GM23338 (cell line): ENCODE measurements around the gene CDH20. TPM values are rescaled to one million over a fixed set of nuclear protein-coding genes. Genes with fewer than 3 reads are reported as not detected.
A peak's percentile ranks its signal among the peaks of the same experiment; 100 is the strongest.

Experiments used
- ATAC-seq: fragments of 200-7000 bp; cut with Tn5 transposase; 3 replicates; pipeline ENCODE4 v1.9.1; 2020
- DNase-seq: peaks from one replicate; pipeline ENCODE4 v3.0.0-alpha.2; 2015; ENCODE audit warnings: low spot score
- H2AFZ ChIP-seq: fragments of 200-600 bp; sonication (generic); 2 replicates; pipeline ENCODE4 v1.8.0; 2016; ENCODE audit warnings: antibody characterized with exemption, mild to moderate bottlenecking, moderate library complexity
- H3F3A ChIP-seq: fragments of 200-600 bp; sonication (generic); replicated peaks from 2 replicates; pipeline ENCODE4 v1.8.0; 2017; ENCODE audit warnings: antibody characterized with exemption, mixed run types, low read depth
- H3K27ac ChIP-seq: fragments of 200-600 bp; sonication (generic); 2 replicates; pipeline ENCODE4 v1.6.1; 2016; ENCODE audit warnings: low read depth
- H3K27me3 ChIP-seq: fragments of 200-600 bp; sonication (generic); 2 replicates; pipeline ENCODE4 v1.8.0; 2016; ENCODE audit warnings: mild to moderate bottlenecking, mixed run types, moderate library complexity; ENCODE audit not compliant: insufficient read depth
- H3K36me3 ChIP-seq: fragments of 200-600 bp; sonication (generic); 2 replicates; pipeline ENCODE4 v1.8.0; 2016; ENCODE audit warnings: mild to moderate bottlenecking; ENCODE audit not compliant: insufficient read depth
- H3K4me1 ChIP-seq: fragments of 200-600 bp; sonication (generic); 2 replicates; pipeline ENCODE4 v1.8.0; 2016; ENCODE audit warnings: mild to moderate bottlenecking, moderate library complexity; ENCODE audit not compliant: insufficient read depth
- H3K4me2 ChIP-seq: fragments of 200-600 bp; sonication (generic); 2 replicates; pipeline ENCODE4 v1.7.1; 2017; ENCODE audit warnings: mixed run types
- H3K4me3 ChIP-seq: fragments of 200-600 bp; sonication (generic); 2 replicates; pipeline ENCODE4 v1.6.1; 2016; ENCODE audit warnings: mixed run types
- H3K79me2 ChIP-seq: fragments of 200-600 bp; sonication (generic); replicated peaks from 2 replicates; pipeline ENCODE4 v1.8.0; 2017; ENCODE audit warnings: mild to moderate bottlenecking; ENCODE audit not compliant: insufficient read depth
- H3K9me2 ChIP-seq: fragments of 200-600 bp; sonication (generic); 2 replicates; pipeline ENCODE4 v1.8.0; 2017; ENCODE audit not compliant: insufficient read depth
- H4K20me1 ChIP-seq: fragments of 200-600 bp; sonication (generic); replicated peaks from 2 replicates; pipeline ENCODE4 v1.8.0; 2017; ENCODE audit warnings: mild to moderate bottlenecking; ENCODE audit not compliant: insufficient read depth
- H3K27ac Mint-ChIP-seq: 2 replicates; pipeline ENCODE4 v1.8.0; 2020; ENCODE audit warnings: inconsistent platforms, mild to moderate bottlenecking, moderate library complexity, mixed read lengths
- H3K27me3 Mint-ChIP-seq: 3 replicates; pipeline ENCODE4 v1.8.0; 2022; ENCODE audit warnings: low read depth, mild to moderate bottlenecking, moderate library complexity, mixed read lengths, inconsistent platforms; ENCODE audit not compliant: insufficient read depth, poor library complexity
- H3K36me3 Mint-ChIP-seq: 3 replicates; pipeline ENCODE4 v1.8.0; 2021; ENCODE audit warnings: low read depth, mild to moderate bottlenecking, inconsistent platforms, moderate library complexity, mixed read lengths
- H3K4me1 Mint-ChIP-seq: 3 replicates; pipeline ENCODE4 v1.8.0; 2020; ENCODE audit warnings: mild to moderate bottlenecking, inconsistent platforms, mixed read lengths
- H3K4me3 Mint-ChIP-seq: 3 replicates; pipeline ENCODE4 v1.8.0; 2021; ENCODE audit warnings: moderate library complexity, mild to moderate bottlenecking, inconsistent platforms, mixed read lengths
- H3K9me3 Mint-ChIP-seq: 3 replicates; pipeline ENCODE4 v1.8.0; 2020; ENCODE audit warnings: moderate library complexity, mild to moderate bottlenecking, inconsistent platforms, mixed read lengths
- EZH2 ChIP-seq: fragments of 200-600 bp; sonication (generic); IDR thresholded peaks from one replicate; pipeline ENCODE4 v1.8.0; 2017; ENCODE audit warnings: antibody characterized with exemption, mild to moderate bottlenecking, low read depth; ENCODE audit not compliant: unreplicated experiment
- EZH2phosphoT487 ChIP-seq: fragments of 200-600 bp; sonication (generic); IDR thresholded peaks from one replicate; pipeline ENCODE4 v1.8.1; 2018; ENCODE audit warnings: antibody characterized with exemption; ENCODE audit not compliant: unreplicated experiment
- STAT1 ChIP-seq: IDR thresholded peaks from one replicate; pipeline ENCODE4 v1.6.1; 2016; ENCODE audit warnings: antibody characterized with exemption; ENCODE audit not compliant: unreplicated experiment
- ZNF331 ChIP-seq: fragments of 250-450 bp; sonication (Bioruptor Pico); IDR thresholded peaks from 2 replicates; pipeline ENCODE4 v1.5.0; 2020; ENCODE audit warnings: low read depth, mild to moderate bottlenecking, moderate library complexity
- ZNF462 ChIP-seq: fragments of 250-450 bp; sonication (Bioruptor Pico); IDR thresholded peaks from 2 replicates; pipeline ENCODE4 v1.5.0; 2020; ENCODE audit warnings: mild to moderate bottlenecking, moderate library complexity
- polyA plus RNA-seq: library from polyadenylated mRNA; unstranded; fragments of >200 nt; fragmentation: Nextera tagmentation; extraction: Ambion mirVana; gene quantifications from 2 replicates; pipeline ENCODE4 v1.2.1, GENCODE V29; 2016
- total RNA-seq: library from RNA; depleted of rRNA; stranded (reverse); fragments of >200 nt; shearing (Covaris generic); gene quantifications from 2 replicates; pipeline ENCODE4 v1.2.3, GENCODE V29; 2014

CDH20 gene
- total and polyA plus RNA-seq, 2 experiments from 2014 or later = 1.0 TPM; not detected in 1

GRCh38 chr18:61496374-61496773 lies 163.1 kb downstream of the CDH20 start:
- Mint-ChIP-seq H3K36me3 (no peaks in the 10 kb centered on the region), H3K27ac (no peak overlapping the region), H3K4me1 (peaks cover 15% of the 10 kb centered on the region; the same call in 2 of the 3 replicates), H3K4me3 (no peak overlapping the region), H3K27me3 (peaks cover 3% of the 10 kb centered on the region), H3K9me3 (no peaks in the 10 kb centered on the region)
- H3K27me3 ChIP-seq = no peaks in the 10 kb centered on the region
- no peaks in the 10 kb centered on the region for H3K36me3 ChIP-seq
- H4K20me1 ChIP-seq = no peaks in the 10 kb centered on the region
- no peaks in the 10 kb centered on the region for H3F3A ChIP-seq
- 0 out of 2 replicates have a peak overlapping the region, but pooled peaks have one; percentile 28 for H3K4me3 ChIP-seq
- H3K79me2 ChIP-seq = no peaks in the 10 kb centered on the region
- ATAC-seq (peak; percentile 83), DNase-seq (peak; percentile 54)
- peak overlapping the region; percentile 62 for H3K4me2 ChIP-seq
- peaks cover 11% of the 10 kb centered on the region for H3K4me1 ChIP-seq
- no peaks in the 10 kb centered on the region for H3K9me2 ChIP-seq
- H3K27ac ChIP-seq = no peak overlapping the region
- H2AFZ ChIP-seq = peak overlapping the region; percentile 87; the same call in 1 of the 2 replicates
- TF ChIP-seq STAT1 (no peak), ZNF462 (CRISPR knock-in tag) (no peak)

GRCh38 chr18:61497422-61497821 lies 164.2 kb downstream of the CDH20 start:
- Histone ChIP-seq H2AFZ (no peak overlapping the region), H3K36me3 (no peaks in the 10 kb centered on the region), H3K9me2 (no peaks in the 10 kb centered on the region), H3K4me2 (no peak overlapping the region), H3K4me3 (no peak overlapping the region), H3K27me3 (no peaks in the 10 kb centered on the region), H3K79me2 (no peaks in the 10 kb centered on the region), H3K4me1 (peaks cover 11% of the 10 kb centered on the region), H3K27ac (no peak overlapping the region), H3F3A (no peaks in the 10 kb centered on the region), H4K20me1 (no peaks in the 10 kb centered on the region)
- peaks cover 23% of the 10 kb centered on the region for H3K4me1 Mint-ChIP-seq
- no peak overlapping the region for H3K4me3 Mint-ChIP-seq
- H3K27ac Mint-ChIP-seq = no peak overlapping the region
- no peaks in the 10 kb centered on the region for H3K36me3 Mint-ChIP-seq
- peaks cover 3% of the 10 kb centered on the region for H3K27me3 Mint-ChIP-seq
- no peaks in the 10 kb centered on the region for H3K9me3 Mint-ChIP-seq
- ATAC-seq (peak; percentile 46), DNase-seq (no peak)
- TF ChIP-seq EZH2 = no peak
- no peak for TF ChIP-seq ZNF331 (CRISPR knock-in tag)
- no peak for TF ChIP-seq EZH2phosphoT487
- TF ChIP-seq ZNF462 (CRISPR knock-in tag) = no peak
